NCI-H69 (cell line): ENCODE data around the gene PSPN.

Experiments used
- DNase-seq: peaks from one replicate; lab custom pipeline; 2025; lab: John Stamatoyannopoulos, UW

PSPN gene

GRCh38 chr19:6325614-6326013 is 50.1 kb downstream of the PSPN start:
- no peak for DNase-seq
